Ishikawa (cell line): ENCODE data around the gene PRKN.

ENCODE experiments used
- CEBPB ChIP-seq: IDR thresholded peaks from 2 replicates; pipeline ENCODE4 v1.6.1; 2012
- CREB1 ChIP-seq: IDR thresholded peaks from 2 replicates; pipeline ENCODE4 v1.6.1; 2012; ENCODE audit warnings: low read depth
- EGR1 ChIP-seq: IDR thresholded peaks from 2 replicates; pipeline ENCODE4 v1.6.1; 2012
- EP300 ChIP-seq: IDR thresholded peaks from 2 replicates; pipeline ENCODE4 v1.6.1; 2012; ENCODE audit warnings: borderline replicate concordance
- FOXM1 ChIP-seq: IDR thresholded peaks from 2 replicates; pipeline ENCODE4 v1.6.1; 2012; ENCODE audit warnings: low read depth, borderline replicate concordance
- MAX ChIP-seq: IDR thresholded peaks from 2 replicates; pipeline ENCODE4 v1.6.1; 2012
- NFIC ChIP-seq: IDR thresholded peaks from 2 replicates; pipeline ENCODE4 v1.6.1; 2012
- REST ChIP-seq: IDR thresholded peaks from 2 replicates; pipeline ENCODE4 v1.6.1; 2012; ENCODE audit warnings: low read depth, mild to moderate bottlenecking
- TAF1 ChIP-seq: IDR thresholded peaks from 2 replicates; pipeline ENCODE4 v1.6.1; 2012; ENCODE audit warnings: low read depth, mild to moderate bottlenecking
- TCF12 ChIP-seq: IDR thresholded peaks from 2 replicates; pipeline ENCODE4 v1.6.1; 2012; ENCODE audit warnings: low read depth
- TEAD4 ChIP-seq: IDR thresholded peaks from 2 replicates; pipeline ENCODE4 v1.6.1; 2012
- USF1 ChIP-seq: IDR thresholded peaks from 2 replicates; pipeline ENCODE4 v1.6.1; 2012
- YY1 ChIP-seq: IDR thresholded peaks from 2 replicates; pipeline ENCODE4 v1.6.1; 2012; ENCODE audit warnings: low read depth
- ZBTB7A ChIP-seq: IDR thresholded peaks from 2 replicates; pipeline ENCODE4 v1.6.1; 2012; ENCODE audit warnings: low read depth

GRCh38 chr6:161353208-161353613 lies 1374.4 kb downstream of the PRKN start:
- no peak for TF ChIP-seq NFIC
- no peak for TF ChIP-seq MAX
- TF ChIP-seq CEBPB, result no peak
- no peak for TF ChIP-seq REST
- no peak for TF ChIP-seq YY1
- TF ChIP-seq EGR1, result no peak
- no peak for TF ChIP-seq TAF1
- TF ChIP-seq USF1, result no peak
- no peak for TF ChIP-seq EP300
- TF ChIP-seq TEAD4, result no peak
- TF ChIP-seq CREB1, result no peak
- no peak for TF ChIP-seq ZBTB7A
- no peak for TF ChIP-seq FOXM1
- TF ChIP-seq TCF12, result no peak
